ENCODE measurements around the gene DPP6.

DNA sequence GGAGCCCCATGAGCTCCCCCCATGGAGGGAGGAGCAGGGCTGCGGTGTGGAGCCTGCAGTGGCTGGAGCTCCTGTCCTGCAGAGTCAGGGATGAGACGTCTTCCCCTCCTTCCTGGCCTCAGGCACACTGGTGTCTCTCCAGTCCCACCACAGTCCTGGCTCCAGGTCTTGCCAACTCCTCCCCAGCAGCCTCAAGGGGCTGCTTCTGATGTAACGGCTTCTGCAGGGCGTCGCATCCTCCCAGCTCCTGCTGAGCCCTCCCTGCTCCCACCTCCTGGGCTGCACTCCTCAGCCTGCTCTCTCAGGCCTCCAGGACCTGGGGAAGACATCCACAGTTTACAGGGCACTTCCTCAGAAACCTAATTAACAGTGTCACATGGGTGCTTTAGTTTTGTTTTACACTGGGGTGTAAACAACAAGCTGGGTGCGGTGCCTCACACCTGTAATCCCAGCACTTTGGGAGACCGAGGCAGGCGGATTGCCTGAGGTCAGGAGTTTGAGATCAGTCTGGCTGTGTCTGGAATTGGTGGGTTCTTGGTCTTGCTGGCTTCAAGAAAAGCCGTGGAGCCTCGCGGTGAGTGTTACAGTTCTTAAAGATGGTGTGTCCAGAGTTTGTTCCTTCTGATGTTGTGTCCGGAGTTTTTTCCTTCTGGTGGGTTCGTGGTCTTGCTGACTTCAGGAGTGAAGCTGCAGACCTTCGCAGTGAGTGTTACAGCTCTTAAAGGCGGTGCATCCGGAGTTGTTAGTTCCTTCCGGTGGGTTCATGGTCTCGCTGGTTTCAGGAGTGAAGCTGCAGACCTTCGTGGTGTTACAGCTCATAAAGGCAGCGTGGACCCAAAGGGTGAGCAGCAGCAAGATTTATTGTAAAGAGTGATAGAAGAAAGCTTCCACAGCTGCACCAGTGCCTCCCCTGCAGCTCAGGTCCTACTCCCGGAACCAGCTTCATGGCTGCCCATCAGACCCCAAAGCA, 855.7 kb downstream of the DPP6 start:
- TF ChIP-seq, protein P1, sequence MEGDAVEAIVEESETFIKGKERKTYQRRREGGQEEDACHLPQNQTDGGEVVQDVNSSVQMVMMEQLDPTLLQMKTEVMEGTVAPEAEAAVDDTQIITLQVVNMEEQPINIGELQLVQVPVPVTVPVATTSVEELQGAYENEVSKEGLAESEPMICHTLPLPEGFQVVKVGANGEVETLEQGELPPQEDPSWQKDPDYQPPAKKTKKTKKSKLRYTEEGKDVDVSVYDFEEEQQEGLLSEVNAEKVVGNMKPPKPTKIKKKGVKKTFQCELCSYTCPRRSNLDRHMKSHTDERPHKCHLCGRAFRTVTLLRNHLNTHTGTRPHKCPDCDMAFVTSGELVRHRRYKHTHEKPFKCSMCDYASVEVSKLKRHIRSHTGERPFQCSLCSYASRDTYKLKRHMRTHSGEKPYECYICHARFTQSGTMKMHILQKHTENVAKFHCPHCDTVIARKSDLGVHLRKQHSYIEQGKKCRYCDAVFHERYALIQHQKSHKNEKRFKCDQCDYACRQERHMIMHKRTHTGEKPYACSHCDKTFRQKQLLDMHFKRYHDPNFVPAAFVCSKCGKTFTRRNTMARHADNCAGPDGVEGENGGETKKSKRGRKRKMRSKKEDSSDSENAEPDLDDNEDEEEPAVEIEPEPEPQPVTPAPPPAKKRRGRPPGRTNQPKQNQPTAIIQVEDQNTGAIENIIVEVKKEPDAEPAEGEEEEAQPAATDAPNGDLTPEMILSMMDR (conservative IDR thresholded peaks at IDR 0.05; ENCODE audit: low read depth in 2 of 2) = no peak
- no peak for TF ChIP-seq EZH2 (IDR thresholded peaks at IDR 0.05; ENCODE audit: low read depth, unreplicated experiment)
- no peak for TF ChIP-seq POLR2AphosphoS5 (IDR thresholded peaks at IDR 0.05; ENCODE audit: low read depth)
- no peak for TF ChIP-seq REST (IDR thresholded peaks at IDR 0.05; ENCODE audit: unreplicated experiment)
- no peak for TF ChIP-seq EZH2phosphoT487 (IDR thresholded peaks at IDR 0.05; ENCODE audit: unreplicated experiment)
- TF ChIP-seq CREB1 (CRISPR knock-in tag; IDR thresholded peaks at IDR 0.05; ENCODE audit: low read depth) = no peak
- no peak for TF ChIP-seq ZNF462 (CRISPR knock-in tag; IDR thresholded peaks at IDR 0.05)
- TF ChIP-seq ETS1 (IDR thresholded peaks at IDR 0.05) = no peak
- no peak for TF ChIP-seq NANOG (IDR thresholded peaks at IDR 0.05; ENCODE audit: borderline replicate concordance)
- no peak for TF ChIP-seq STAT1 (IDR thresholded peaks at IDR 0.05; ENCODE audit: unreplicated experiment)
- no peak for TF ChIP-seq ZNF331 (CRISPR knock-in tag; IDR thresholded peaks at IDR 0.05; ENCODE audit: low read depth)
